Endothelial cell of umbilical vein (primary cell): ENCODE measurements around the gene ADGRG1. TPM values are rescaled to one million over a fixed set of nuclear protein-coding genes. Genes with fewer than 3 reads are reported as not detected.

Source experiments
- BruUV-seq: library from RNA; stranded (reverse); fragments of 400-500 nt; replicated peaks from 2 replicates; lab custom pipeline; 2021; lab: Mats Ljungman, UMichigan
- CTCF ChIA-PET: fragments of 300-600, 350-600 bp; sonication (Branson Sonifier 250); formaldehyde crosslinking; loops from one replicate; lab custom pipeline; 2021; ENCODE audit warnings: antibody characterized with exemption, inconsistent platforms; lab: Charles Lee
- POLR2A ChIA-PET: fragments of 300-600, 350-600 bp; sonication (Branson Sonifier 250); formaldehyde crosslinking; loops from one replicate; lab custom pipeline; 2021; ENCODE audit warnings: antibody characterized with exemption, inconsistent platforms; lab: Charles Lee
- DNase-seq: peaks from one replicate; pipeline ENCODE4 v3.0.0-alpha.2; 2011; ENCODE audit warnings: low read depth, low spot score
- FAIRE-seq: peaks from 2 replicates; lab custom pipeline; 2011; peaks lifted over from hg19 to GRCh38; lab: Jason Lieb, UNC
- H2AFZ ChIP-seq: 2 replicates; pipeline ENCODE4 v1.6.0; 2012; ENCODE audit warnings: low read depth, low read length, control low read depth, inconsistent platforms
- H3K27ac ChIP-seq: 2 replicates; pipeline ENCODE4 v1.5.1; 2011; ENCODE audit warnings: low read depth, mild to moderate bottlenecking, control low read depth, low read length, moderate library complexity; ENCODE audit not compliant: insufficient read depth
- H3K27me3 ChIP-seq, 2 experiments: 2 replicates each; pipeline versions ENCODE4 v1.6.0 to v1.6.1; 2011; ENCODE audit warnings: low read length in 2 of 2, mixed read lengths in 1 of 2; ENCODE audit not compliant: control insufficient read depth in 2 of 2, insufficient read depth in 2 of 2
- H3K36me3 ChIP-seq, 2 experiments: 2 replicates in 1 of 2; 3 replicates in 1 of 2; pipeline ENCODE4 v1.5.1; 2011; ENCODE audit warnings: low read length in 2 of 2, mild to moderate bottlenecking in 1 of 2, moderate library complexity in 1 of 2; ENCODE audit not compliant: control insufficient read depth in 2 of 2, insufficient read depth in 2 of 2; ENCODE audit errors: extremely low read depth in 1 of 2
- H3K4me1 ChIP-seq: 3 replicates; pipeline ENCODE4 v1.5.1; 2011; ENCODE audit warnings: mild to moderate bottlenecking, low read length; ENCODE audit not compliant: control insufficient read depth, insufficient read depth; ENCODE audit errors: extremely low read depth
- H3K4me2 ChIP-seq: 2 replicates; pipeline ENCODE4 v1.6.1; 2011; ENCODE audit warnings: low read length, control low read depth, mixed read lengths; ENCODE audit not compliant: insufficient read depth
- H3K4me3 ChIP-seq, 3 experiments: fragments of 200-600 bp in 1 of 3; sonication (generic), shearing (Covaris generic) in 1 of 3; replicated peaks in 1 of 3; 2 replicates each; pipeline ENCODE4 v1.5.1; 2011 to 2016; ENCODE audit warnings: control low read depth in 3 of 3, low read length in 3 of 3, mild to moderate bottlenecking in 2 of 3, inconsistent platforms in 1 of 3, low read depth in 1 of 3, moderate library complexity in 1 of 3; ENCODE audit not compliant: insufficient read depth in 1 of 3
- H3K79me2 ChIP-seq: 2 replicates; pipeline ENCODE4 v1.6.0; 2012; ENCODE audit warnings: low read length, inconsistent platforms; ENCODE audit not compliant: control insufficient read depth, insufficient read depth
- H3K9ac ChIP-seq: replicated peaks from 2 replicates; pipeline ENCODE3; 2011; ENCODE audit warnings: low read length, control low read depth; ENCODE audit not compliant: insufficient read depth; ENCODE audit errors: extremely low read depth
- H3K9me1 ChIP-seq: replicated peaks from 3 replicates; pipeline ENCODE4 v1.6.0; 2011; ENCODE audit warnings: mild to moderate bottlenecking, low read length; ENCODE audit not compliant: control insufficient read depth, insufficient read depth; ENCODE audit errors: extremely low read depth
- H3K9me3 ChIP-seq: replicated peaks from 2 replicates; pipeline ENCODE4 v1.5.1; 2012; ENCODE audit warnings: low read length, inconsistent platforms; ENCODE audit not compliant: control insufficient read depth, insufficient read depth
- H4K20me1 ChIP-seq: replicated peaks from 2 replicates; pipeline ENCODE3; 2011; ENCODE audit warnings: mild to moderate bottlenecking, low read length; ENCODE audit not compliant: control insufficient read depth, insufficient read depth; ENCODE audit errors: extremely low read depth
- CTCF ChIP-seq, 2 donors: IDR thresholded peaks; 1 replicate in 1 of 2; 2 replicates in 1 of 2; pipeline ENCODE4 v1.5.1; 2011; ENCODE audit warnings: low read length in 2 of 2, mild to moderate bottlenecking in 2 of 2, moderate library complexity in 2 of 2, control low read depth in 1 of 2, inconsistent platforms in 1 of 2, low read depth in 1 of 2; ENCODE audit not compliant: insufficient read depth in 1 of 2; ENCODE audit errors: extremely low read depth in 1 of 2
- EZH2 ChIP-seq: IDR thresholded peaks from 2 replicates; pipeline ENCODE4 v1.6.1; 2012; ENCODE audit warnings: borderline replicate concordance, low read depth, mild to moderate bottlenecking, moderate library complexity, low read length, inconsistent platforms; ENCODE audit not compliant: severe bottlenecking
- FOS ChIP-seq: IDR thresholded peaks from 2 replicates; pipeline ENCODE4 v1.6.1; 2011; ENCODE audit warnings: mild to moderate bottlenecking, low read length, moderate library complexity, borderline replicate concordance; ENCODE audit not compliant: insufficient read depth
- GATA2 ChIP-seq: IDR thresholded peaks from 2 replicates; pipeline ENCODE4 v1.7.0; 2011; ENCODE audit warnings: low read depth, mild to moderate bottlenecking, moderate library complexity, mixed read lengths, low read length; ENCODE audit not compliant: insufficient read length, insufficient read depth
- JUN ChIP-seq: IDR thresholded peaks from 2 replicates; pipeline ENCODE4 v1.6.1; 2011; ENCODE audit warnings: borderline replicate concordance, low read depth; ENCODE audit not compliant: insufficient read length, insufficient read depth
- MYC ChIP-seq: IDR thresholded peaks from one replicate; pipeline ENCODE4 v1.6.1; 2011; ENCODE audit warnings: mild to moderate bottlenecking, low read depth, low read length
- POLR2A ChIP-seq: IDR thresholded peaks from 2 replicates; pipeline ENCODE4 v1.6.1; 2012; ENCODE audit warnings: low read depth, mild to moderate bottlenecking, control low read depth, low read length
- POLR2AphosphoS5 ChIP-seq: IDR thresholded peaks from 2 replicates; pipeline ENCODE4 v1.6.1; 2012; ENCODE audit warnings: low read depth, mild to moderate bottlenecking, control low read depth, low read length, moderate library complexity; ENCODE audit not compliant: insufficient read depth
- dilution Hi-C: fragments of 300-500 bp; cut with MboI; formaldehyde crosslinking; loops from one replicate; pipeline ENCODE4 v1.15.0; 2019; ENCODE audit warnings: low sequenced_read_pairs; ENCODE audit not compliant: extremely low pct_ligation_motif_present
- intact Hi-C: fragments of 100-400 bp; cut with micrococcal nuclease; formaldehyde crosslinking; loops from one replicate; pipeline ENCODE4 v1.10.0; 2022
- polyA plus RNA-seq, 4 experiments: library from polyadenylated mRNA; depleted of rRNA in 3 of 4; stranded (reverse) in 3 of 4; unstranded in 1 of 4; fragments of >200 nt; gene quantifications; 2 replicates each; pipeline versions ENCODE4 v1.2.1 to v1.2.3, GENCODE V29; 2011 to 2012; ENCODE audit warnings: missing spikeins in 1 of 4
- total RNA-seq: library from RNA; stranded (reverse); gene quantifications from 2 replicates; pipeline ENCODE4 v1.2.3, GENCODE V29; 2021
- TF ChIP-seq, protein P1 (sequence below): IDR thresholded peaks from 2 replicates; pipeline ENCODE4 v1.6.1; 2011; ENCODE audit not compliant: insufficient read depth, insufficient read length

ADGRG1 gene
- total and polyA plus RNA-seq, 2 donors (not counting 3 experiments of a cell fraction or from before 2014, with no cell fraction given) = 45.6 to 92.5 TPM

GRCh38 chr16:57591870-57592485, 36.5 kb upstream of the ADGRG1 start:
- Histone ChIP-seq H3K27me3 (no peaks in the 10 kb centered on the region), H3K9ac (no peak overlapping the region), H3K27ac (no peak overlapping the region), H3K4me3 (no peak overlapping the region), H3K79me2 (no peaks in the 10 kb centered on the region), H3K4me2 (no peak overlapping the region), H3K4me1 (peaks cover 12% of the 10 kb centered on the region), H4K20me1 (no peaks in the 10 kb centered on the region), H3K36me3 (no peaks in the 10 kb centered on the region), H3K9me1 (no peaks in the 10 kb centered on the region), H3K9me3 (no peaks in the 10 kb centered on the region), H2AFZ (no peak overlapping the region)
- POLR2A ChIA-PET = no interaction called here
- CTCF ChIA-PET = interaction anchor here (1.0 to 4.6 kb wide), 15 partner anchors 9 to 165 kb away, joined by 3 to 117 read pairs (median 20); partner anchors contain the start of gene ADGRG1
- DNase-seq (no peak), FAIRE-seq (peak; percentile 46)
- dilution Hi-C loops = no loop called here
- intact Hi-C loops = loop anchor here (1.0 to 5.0 kb wide), 7 partner anchors 16 to 409 kb away; partner anchors contain the start of genes ADGRG1, KATNB1, USB1 and ZNF319
- no TSS peak for BruUV-seq
- TF ChIP-seq EZH2 = no peak
- TF ChIP-seq CTCF (IDR thresholded peaks at IDR 0.05; ENCODE audit: extremely low read depth in 1 of 2, insufficient read depth in 1 of 2, low read depth in 1 of 2, low read length in 2 of 2) = no peak
- TF ChIP-seq JUN = no peak
- TF ChIP-seq POLR2AphosphoS5 = no peak
- no peak for TF ChIP-seq POLR2A
- TF ChIP-seq FOS = no peak
- TF ChIP-seq MYC = no peak
- TF ChIP-seq, protein P1, sequence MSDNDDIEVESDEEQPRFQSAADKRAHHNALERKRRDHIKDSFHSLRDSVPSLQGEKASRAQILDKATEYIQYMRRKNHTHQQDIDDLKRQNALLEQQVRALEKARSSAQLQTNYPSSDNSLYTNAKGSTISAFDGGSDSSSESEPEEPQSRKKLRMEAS = no peak
- no peak for TF ChIP-seq GATA2
